ENCODE data around the gene SRY.

- no peak for TF ChIP-seq CTCF (IDR thresholded peaks at IDR 0.05; ENCODE audit: low read length)
- TF ChIP-seq EZH2 (IDR thresholded peaks at IDR 0.05; ENCODE audit: borderline replicate concordance, low read length), result no peak
Measured at GRCh38 chrY:2828497-2828896, 41.0 kb upstream of the SRY start.
